HCT116 (cell line): ENCODE measurements around the gene GORAB. TPM values are rescaled to one million over a fixed set of nuclear protein-coding genes. Genes with fewer than 3 reads are reported as not detected.

Experiments used
- ATAC-seq: fragments of 200-7000 bp; cut with Tn5 transposase; 2 replicates; pipeline ENCODE4 v1.9.1; 2020; ENCODE audit warnings: mild to moderate bottlenecking, moderate library complexity
- BruUV-seq: library from RNA; stranded (reverse); fragments of 400-500 nt; replicated peaks from 2 replicates; lab custom pipeline; 2021; lab: Mats Ljungman, UMichigan
- CTCF ChIA-PET: fragments of 300-600 bp; sonication (Branson Sonifier 250); formaldehyde crosslinking; loops from one replicate; lab custom pipeline; 2021; ENCODE audit warnings: antibody characterized with exemption; lab: Charles Lee
- POLR2A ChIA-PET: fragments of 300-600, 350-600 bp; sonication (Branson Sonifier 250); formaldehyde crosslinking; loops from one replicate; lab custom pipeline; 2021; ENCODE audit warnings: antibody characterized with exemption; lab: Charles Lee
- RAD21 ChIA-PET, 2 experiments: fragments of 300-600 bp; sonication (Branson Sonifier 250); formaldehyde crosslinking; loops; one replicate each; lab custom pipeline; 2023; ENCODE audit warnings: low total read pairs in 2 of 2; ENCODE audit not compliant: uncharacterized antibody in 2 of 2, unreplicated experiment in 2 of 2, low non-redundant PET in 1 of 2; lab: Charles Lee
- DNase-seq: peaks from one replicate; pipeline ENCODE4 v3.0.0-alpha.2; 2010; ENCODE audit warnings: low read depth, low spot score
- H2AFZ ChIP-seq: fragments of 200-600 bp; shearing (Covaris generic), sonication (generic); 2 replicates; pipeline ENCODE4 v1.6.1; 2017; ENCODE audit warnings: low read depth, mixed run types, mixed read lengths, antibody characterized with exemption, low read length; ENCODE audit not compliant: poor library complexity, severe bottlenecking
- H3K27ac ChIP-seq: 2 replicates; pipeline ENCODE4 v1.5.1; 2012; ENCODE audit warnings: low read depth, low read length
- H3K27me3 ChIP-seq: fragments of 200-600 bp; sonication (generic); 2 replicates; pipeline ENCODE4 v1.6.1; 2016; ENCODE audit warnings: mixed run types, low read length, mixed read lengths; ENCODE audit not compliant: insufficient read depth
- H3K36me3 ChIP-seq, 2 experiments: fragments of 200-500 bp in 1 of 2; fragments of 200-600 bp in 1 of 2; sonication (Bioruptor generic) in 1 of 2; sonication (generic) in 1 of 2; 2 replicates each; pipeline versions ENCODE4 v1.5.1 to v1.6.1; 2014 to 2016; ENCODE audit warnings: low read length in 2 of 2, inconsistent platforms in 1 of 2, mixed read lengths in 1 of 2, mixed run types in 1 of 2; ENCODE audit not compliant: insufficient read depth in 2 of 2, control insufficient read depth in 1 of 2
- H3K4me1 ChIP-seq, 2 experiments: fragments of 200-600 bp in 1 of 2; sonication (generic) in 1 of 2; 2 replicates each; pipeline versions ENCODE4 v1.5.1 to v1.6.1; 2012 to 2017; ENCODE audit warnings: low read length in 2 of 2, inconsistent platforms in 1 of 2, mild to moderate bottlenecking in 1 of 2, mixed read lengths in 1 of 2, mixed run types in 1 of 2, moderate library complexity in 1 of 2; ENCODE audit not compliant: insufficient read depth in 2 of 2, control insufficient read depth in 1 of 2
- H3K4me2 ChIP-seq: fragments of 200-600 bp; sonication (generic); 2 replicates; pipeline ENCODE4 v1.6.1; 2017; ENCODE audit warnings: mixed run types, low read length, mixed read lengths
- H3K4me3 ChIP-seq, 2 experiments: fragments of 200-600 bp in 1 of 2; sonication (generic) in 1 of 2; replicated peaks in 1 of 2; 2 replicates each; pipeline ENCODE4 v1.5.1; 2011 to 2016; ENCODE audit warnings: low read length in 2 of 2, control low read depth in 1 of 2, low read depth in 1 of 2, mild to moderate bottlenecking in 1 of 2, mixed read lengths in 1 of 2, mixed run types in 1 of 2
- H3K79me2 ChIP-seq: fragments of 200-600 bp; sonication (generic); 2 replicates; pipeline ENCODE4 v1.6.1; 2017; ENCODE audit warnings: mild to moderate bottlenecking, mixed run types, low read length, moderate library complexity, mixed read lengths; ENCODE audit not compliant: insufficient read depth
- H3K9ac ChIP-seq: fragments of 200-600 bp; sonication (generic); 2 replicates; pipeline ENCODE4 v1.6.1; 2016; ENCODE audit warnings: low read length, mixed read lengths
- H3K9me2 ChIP-seq: fragments of 200-600 bp; sonication (generic), shearing (Covaris generic); 2 replicates; pipeline ENCODE4 v1.6.1; 2017; ENCODE audit warnings: mixed run types, mild to moderate bottlenecking, moderate library complexity; ENCODE audit not compliant: insufficient read depth
- H3K9me3 ChIP-seq, 2 experiments: fragments of 200-500 bp in 1 of 2; fragments of 200-600 bp in 1 of 2; sonication (Bioruptor generic) in 1 of 2; sonication (generic) in 1 of 2; 2 replicates each; pipeline ENCODE4 v1.6.1; 2014 to 2017; ENCODE audit warnings: low read length in 2 of 2, mixed read lengths in 2 of 2, inconsistent platforms in 1 of 2, low read depth in 1 of 2, mild to moderate bottlenecking in 1 of 2, mixed run types in 1 of 2, moderate library complexity in 1 of 2; ENCODE audit not compliant: control insufficient read depth in 1 of 2, insufficient read depth in 1 of 2
- H4K20me1 ChIP-seq: fragments of 200-600 bp; sonication (generic), shearing (Covaris generic); 2 replicates; pipeline ENCODE4 v1.6.1; 2017; ENCODE audit warnings: mixed run types, mild to moderate bottlenecking, moderate library complexity; ENCODE audit not compliant: insufficient read depth
- ATF3 ChIP-seq: IDR thresholded peaks from 2 replicates; pipeline ENCODE4 v1.6.1; 2012
- CBX3 ChIP-seq: IDR thresholded peaks from 2 replicates; pipeline ENCODE4 v1.6.1; 2012; ENCODE audit warnings: low read depth
- EGR1 ChIP-seq: IDR thresholded peaks from 2 replicates; pipeline ENCODE4 v1.6.1; 2012; ENCODE audit warnings: low read depth
- FOSL1 ChIP-seq: IDR thresholded peaks from 2 replicates; pipeline ENCODE4 v1.6.1; 2012; ENCODE audit warnings: low read depth
- JUND ChIP-seq: IDR thresholded peaks from 2 replicates; pipeline ENCODE4 v1.6.1; 2012
- POLR2A ChIP-seq: IDR thresholded peaks from 2 replicates; pipeline ENCODE4 v1.7.0; 2011; ENCODE audit warnings: borderline replicate concordance; ENCODE audit not compliant: insufficient read depth, insufficient read length; ENCODE audit errors: extremely low read depth
- POLR2AphosphoS5 ChIP-seq: IDR thresholded peaks from 2 replicates; pipeline ENCODE4 v1.6.1; 2011; ENCODE audit warnings: mild to moderate bottlenecking, low read depth, low read length, moderate library complexity
- RAD21 ChIP-seq: IDR thresholded peaks from 2 replicates; pipeline ENCODE4 v1.6.1; 2012; ENCODE audit warnings: low read depth, mild to moderate bottlenecking
- SP1 ChIP-seq: IDR thresholded peaks from 2 replicates; pipeline ENCODE4 v1.6.1; 2012; ENCODE audit warnings: low read depth
- YY1 ChIP-seq: IDR thresholded peaks from 2 replicates; pipeline ENCODE4 v1.6.1; 2011; ENCODE audit warnings: low read length, low read depth, moderate library complexity, mild to moderate bottlenecking; ENCODE audit not compliant: insufficient replicate concordance; ENCODE audit errors: extremely low read depth
- ZFX ChIP-seq: fragments of 450-650 bp; IDR thresholded peaks from 2 replicates; pipeline ENCODE4 v1.6.1; 2017
- ZNF274 ChIP-seq: fragments of 200-500 bp; sonication (Bioruptor generic); IDR thresholded peaks from 2 replicates; pipeline ENCODE4 v1.6.1; 2014; ENCODE audit warnings: mild to moderate bottlenecking, low read depth, low read length, inconsistent platforms
- intact Hi-C: fragments of 100-400 bp; cut with micrococcal nuclease; formaldehyde crosslinking; loops from 2 replicates; pipeline ENCODE4 v1.10.0; 2022
- total RNA-seq: library from RNA; stranded (reverse); gene quantifications from one replicate; pipeline ENCODE4 v1.2.1, GENCODE V29; 2021; ENCODE audit not compliant: unreplicated experiment
- TF ChIP-seq, protein P1 (sequence below): IDR thresholded peaks from 2 replicates; pipeline ENCODE4 v1.6.1; 2012
- TF ChIP-seq, protein P2 (sequence below), 3 experiments: fragments of 200-600 bp in 1 of 3; sonication (generic) in 1 of 3; IDR thresholded peaks in 2 of 3; conservative IDR thresholded peaks in 1 of 3; 2 replicates each; pipeline ENCODE4 v1.5.1; 2012 to 2017; ENCODE audit warnings: low read depth in 2 of 3, low read length in 2 of 3, antibody characterized with exemption in 1 of 3, borderline replicate concordance in 1 of 3, control low read depth in 1 of 3, mild to moderate bottlenecking in 1 of 3, mixed read lengths in 1 of 3, mixed run types in 1 of 3, moderate library complexity in 1 of 3; ENCODE audit not compliant: insufficient read depth in 1 of 3
- TF ChIP-seq, protein P3 (sequence below): IDR thresholded peaks from 2 replicates; pipeline ENCODE4 v1.6.1; 2011; ENCODE audit warnings: mild to moderate bottlenecking, low read length, moderate library complexity; ENCODE audit not compliant: insufficient replicate concordance; ENCODE audit errors: extremely low read depth

Gene GORAB
- total RNA-seq, 1 experiment from 2014 or later, result 7.5 TPM

DNA sequence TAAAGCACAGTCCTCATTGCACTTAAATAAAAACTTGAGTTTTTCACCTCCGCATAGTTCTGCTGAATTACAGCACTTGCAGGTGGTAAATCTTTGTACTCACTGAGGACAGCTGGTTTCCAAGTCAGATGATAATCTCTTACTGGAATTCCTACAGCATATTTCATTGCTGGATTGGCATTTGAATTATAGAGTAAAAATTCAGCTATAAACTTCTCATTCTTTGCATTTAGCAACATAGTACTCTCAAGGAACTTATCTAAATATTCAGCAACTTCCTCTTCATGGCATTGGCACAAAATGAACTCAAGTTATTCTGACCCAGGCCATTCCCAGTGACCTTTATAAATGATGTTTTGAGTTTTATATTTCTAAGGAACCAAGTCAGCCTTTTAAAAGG, 23.4 kb downstream of the GORAB start:
- H3K9me3 ChIP-seq, result no peaks in the 10 kb centered on the region
- no peaks in the 10 kb centered on the region for H4K20me1 ChIP-seq
- H3K9ac ChIP-seq, result no peak overlapping the region
- no peak overlapping the region for H3K4me2 ChIP-seq
- TF ChIP-seq POLR2A, result no peak
- TF ChIP-seq ZNF274, result no peak
- TF ChIP-seq ZFX, result no peak
- TF ChIP-seq, protein P1, sequence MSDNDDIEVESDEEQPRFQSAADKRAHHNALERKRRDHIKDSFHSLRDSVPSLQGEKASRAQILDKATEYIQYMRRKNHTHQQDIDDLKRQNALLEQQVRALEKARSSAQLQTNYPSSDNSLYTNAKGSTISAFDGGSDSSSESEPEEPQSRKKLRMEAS, result no peak
- TF ChIP-seq, protein P2, sequence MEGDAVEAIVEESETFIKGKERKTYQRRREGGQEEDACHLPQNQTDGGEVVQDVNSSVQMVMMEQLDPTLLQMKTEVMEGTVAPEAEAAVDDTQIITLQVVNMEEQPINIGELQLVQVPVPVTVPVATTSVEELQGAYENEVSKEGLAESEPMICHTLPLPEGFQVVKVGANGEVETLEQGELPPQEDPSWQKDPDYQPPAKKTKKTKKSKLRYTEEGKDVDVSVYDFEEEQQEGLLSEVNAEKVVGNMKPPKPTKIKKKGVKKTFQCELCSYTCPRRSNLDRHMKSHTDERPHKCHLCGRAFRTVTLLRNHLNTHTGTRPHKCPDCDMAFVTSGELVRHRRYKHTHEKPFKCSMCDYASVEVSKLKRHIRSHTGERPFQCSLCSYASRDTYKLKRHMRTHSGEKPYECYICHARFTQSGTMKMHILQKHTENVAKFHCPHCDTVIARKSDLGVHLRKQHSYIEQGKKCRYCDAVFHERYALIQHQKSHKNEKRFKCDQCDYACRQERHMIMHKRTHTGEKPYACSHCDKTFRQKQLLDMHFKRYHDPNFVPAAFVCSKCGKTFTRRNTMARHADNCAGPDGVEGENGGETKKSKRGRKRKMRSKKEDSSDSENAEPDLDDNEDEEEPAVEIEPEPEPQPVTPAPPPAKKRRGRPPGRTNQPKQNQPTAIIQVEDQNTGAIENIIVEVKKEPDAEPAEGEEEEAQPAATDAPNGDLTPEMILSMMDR (IDR thresholded peaks at IDR 0.05 in 2 of 3, conservative IDR thresholded peaks at IDR 0.05 in 1 of 3; ENCODE audit: borderline replicate concordance in 1 of 3, insufficient read depth in 1 of 3, low read depth in 2 of 3, low read length in 2 of 3), result no peak
- no peak for TF ChIP-seq YY1
- TF ChIP-seq JUND, result no peak
- no peak for TF ChIP-seq POLR2AphosphoS5
- no peaks in the 10 kb centered on the region for H3K27me3 ChIP-seq
- H3K27ac ChIP-seq, result no peak overlapping the region
- ChIA-PET RAD21 (no interaction called here), CTCF (no interaction called here), POLR2A (no interaction called here)
- no peaks in the 10 kb centered on the region for H3K79me2 ChIP-seq
- H2AFZ ChIP-seq, result no peak overlapping the region
- H3K4me3 ChIP-seq, result no peak overlapping the region
- no TSS peak for BruUV-seq
- DNase-seq (no peak), ATAC-seq (no peak)
- H3K9me2 ChIP-seq, result no peaks in the 10 kb centered on the region
- intact Hi-C loops, result no loop called here
- H3K4me1 ChIP-seq, result no peaks in the 10 kb centered on the region
- peaks cover 7 to 13% of the 10 kb centered on the region in 2 experiments; a peak in 3 of 4 replicates for H3K36me3 ChIP-seq

GRCh38 chr1:170556917-170557316, 25.0 kb downstream of the GORAB start:
- H3K9me3 ChIP-seq, result no peaks in the 10 kb centered on the region
- intact Hi-C loops, result no loop called here
- H3K4me1 ChIP-seq, result no peaks in the 10 kb centered on the region
- H3K79me2 ChIP-seq, result no peaks in the 10 kb centered on the region
- no peak overlapping the region for H3K4me2 ChIP-seq
- no peaks in the 10 kb centered on the region for H3K27me3 ChIP-seq
- H3K36me3 ChIP-seq, result peaks cover 7 to 12% of the 10 kb centered on the region in 2 experiments; a peak in 3 of 4 replicates
- CTCF ChIA-PET, result no interaction called here
- H3K9ac ChIP-seq, result no peak overlapping the region
- DNase-seq (no peak), ATAC-seq (no peak)
- H3K27ac ChIP-seq, result no peak overlapping the region
- POLR2A ChIA-PET, result no interaction called here
- RAD21 ChIA-PET, result no interaction called here
- no TSS peak for BruUV-seq
- no peaks in the 10 kb centered on the region for H3K9me2 ChIP-seq
- no peaks in the 10 kb centered on the region for H4K20me1 ChIP-seq
- H3K4me3 ChIP-seq, result no peak overlapping the region
- no peak overlapping the region for H2AFZ ChIP-seq
- TF ChIP-seq SP1, result no peak
- no peak for TF ChIP-seq EGR1
- TF ChIP-seq, protein P1, result no peak
- no peak for TF ChIP-seq YY1
- no peak for TF ChIP-seq RAD21
- TF ChIP-seq, protein P3, sequence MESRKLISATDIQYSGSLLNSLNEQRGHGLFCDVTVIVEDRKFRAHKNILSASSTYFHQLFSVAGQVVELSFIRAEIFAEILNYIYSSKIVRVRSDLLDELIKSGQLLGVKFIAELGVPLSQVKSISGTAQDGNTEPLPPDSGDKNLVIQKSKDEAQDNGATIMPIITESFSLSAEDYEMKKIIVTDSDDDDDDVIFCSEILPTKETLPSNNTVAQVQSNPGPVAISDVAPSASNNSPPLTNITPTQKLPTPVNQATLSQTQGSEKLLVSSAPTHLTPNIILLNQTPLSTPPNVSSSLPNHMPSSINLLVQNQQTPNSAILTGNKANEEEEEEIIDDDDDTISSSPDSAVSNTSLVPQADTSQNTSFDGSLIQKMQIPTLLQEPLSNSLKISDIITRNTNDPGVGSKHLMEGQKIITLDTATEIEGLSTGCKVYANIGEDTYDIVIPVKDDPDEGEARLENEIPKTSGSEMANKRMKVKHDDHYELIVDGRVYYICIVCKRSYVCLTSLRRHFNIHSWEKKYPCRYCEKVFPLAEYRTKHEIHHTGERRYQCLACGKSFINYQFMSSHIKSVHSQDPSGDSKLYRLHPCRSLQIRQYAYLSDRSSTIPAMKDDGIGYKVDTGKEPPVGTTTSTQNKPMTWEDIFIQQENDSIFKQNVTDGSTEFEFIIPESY, result no peak
- TF ChIP-seq FOSL1, result no peak
- no peak for TF ChIP-seq ZFX
- TF ChIP-seq POLR2A, result no peak
- TF ChIP-seq CBX3, result no peak
- no peak for TF ChIP-seq ATF3
